ENCODE measurements around the gene CLRN1.
"Not testable (repeated sequence)": the region's sequence is repeated elsewhere in the genome, so short reads cannot be mapped to it uniquely, and the experiment has no call there.

The CLRN1 gene

DNA sequence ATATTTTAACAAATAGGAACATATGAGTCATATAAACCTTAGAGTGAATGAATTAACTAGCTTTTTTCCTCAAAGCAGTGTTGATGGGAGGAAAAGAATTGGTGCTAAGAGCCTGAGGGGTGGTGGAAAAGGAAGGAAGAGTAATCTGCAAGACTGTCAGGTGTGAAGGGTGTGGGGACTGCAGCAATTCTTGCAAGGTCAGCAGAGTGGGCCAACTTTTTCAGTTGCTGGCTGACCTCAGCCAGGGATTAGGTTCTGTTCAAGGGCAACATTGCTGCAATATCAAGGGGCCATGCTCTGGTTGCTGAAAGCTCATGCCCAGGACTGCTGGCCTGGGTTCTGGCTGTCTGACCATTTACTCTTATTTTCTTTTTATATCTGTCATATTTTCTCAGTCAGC is 23.0 kb upstream of the CLRN1 start:
- peaks cover 7% of the 10 kb centered on the region for H3K36me3 Mint-ChIP-seq (ENCODE audit: low read depth)
- H3K9me3 Mint-ChIP-seq = peaks cover 26% of the 10 kb centered on the region
- H3K27ac Mint-ChIP-seq = no peak overlapping the region
- H3K4me3 Mint-ChIP-seq = no peak overlapping the region
- TF ChIP-seq, protein P1, sequence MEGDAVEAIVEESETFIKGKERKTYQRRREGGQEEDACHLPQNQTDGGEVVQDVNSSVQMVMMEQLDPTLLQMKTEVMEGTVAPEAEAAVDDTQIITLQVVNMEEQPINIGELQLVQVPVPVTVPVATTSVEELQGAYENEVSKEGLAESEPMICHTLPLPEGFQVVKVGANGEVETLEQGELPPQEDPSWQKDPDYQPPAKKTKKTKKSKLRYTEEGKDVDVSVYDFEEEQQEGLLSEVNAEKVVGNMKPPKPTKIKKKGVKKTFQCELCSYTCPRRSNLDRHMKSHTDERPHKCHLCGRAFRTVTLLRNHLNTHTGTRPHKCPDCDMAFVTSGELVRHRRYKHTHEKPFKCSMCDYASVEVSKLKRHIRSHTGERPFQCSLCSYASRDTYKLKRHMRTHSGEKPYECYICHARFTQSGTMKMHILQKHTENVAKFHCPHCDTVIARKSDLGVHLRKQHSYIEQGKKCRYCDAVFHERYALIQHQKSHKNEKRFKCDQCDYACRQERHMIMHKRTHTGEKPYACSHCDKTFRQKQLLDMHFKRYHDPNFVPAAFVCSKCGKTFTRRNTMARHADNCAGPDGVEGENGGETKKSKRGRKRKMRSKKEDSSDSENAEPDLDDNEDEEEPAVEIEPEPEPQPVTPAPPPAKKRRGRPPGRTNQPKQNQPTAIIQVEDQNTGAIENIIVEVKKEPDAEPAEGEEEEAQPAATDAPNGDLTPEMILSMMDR (IDR thresholded peaks at IDR 0.05) = no peak
- H3K27me3 Mint-ChIP-seq (ENCODE audit: low read depth, poor library complexity) = peaks cover 3% of the 10 kb centered on the region
- DNase-seq = no peak
- peaks cover 7% of the 10 kb centered on the region for H3K4me1 Mint-ChIP-seq

DNA sequence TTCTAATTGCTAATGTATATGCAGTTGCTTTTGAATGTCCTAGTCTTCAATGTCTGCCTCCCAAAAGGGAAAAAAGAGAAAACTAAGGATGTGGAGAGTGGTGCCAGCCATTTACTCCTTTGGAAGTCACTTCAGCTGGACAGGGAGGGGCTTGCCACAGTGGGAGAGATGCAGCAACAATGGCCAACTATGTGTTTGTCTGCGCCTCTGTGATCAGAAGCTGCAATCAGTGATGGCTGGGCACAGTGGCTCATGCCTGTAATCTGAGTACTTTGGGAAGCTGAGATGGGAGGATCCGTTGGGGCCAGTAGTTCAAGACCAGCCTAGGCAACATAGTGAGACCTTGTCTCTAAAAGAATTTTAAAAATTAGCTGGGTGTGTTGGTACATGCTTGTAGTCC is 16.7 kb upstream of the CLRN1 start:
- H3K4me1 Mint-ChIP-seq = peaks cover 7% of the 10 kb centered on the region
- H3K27me3 Mint-ChIP-seq (ENCODE audit: low read depth, poor library complexity) = peaks cover 4% of the 10 kb centered on the region
- H3K36me3 Mint-ChIP-seq (ENCODE audit: low read depth) = peaks cover 7% of the 10 kb centered on the region
- no peak for DNase-seq
- H3K9me3 Mint-ChIP-seq = peaks cover 18% of the 10 kb centered on the region
- TF ChIP-seq, protein P1 (IDR thresholded peaks at IDR 0.05) = no peak
- H3K4me3 Mint-ChIP-seq = no peak overlapping the region
- H3K27ac Mint-ChIP-seq = no peak overlapping the region

DNA sequence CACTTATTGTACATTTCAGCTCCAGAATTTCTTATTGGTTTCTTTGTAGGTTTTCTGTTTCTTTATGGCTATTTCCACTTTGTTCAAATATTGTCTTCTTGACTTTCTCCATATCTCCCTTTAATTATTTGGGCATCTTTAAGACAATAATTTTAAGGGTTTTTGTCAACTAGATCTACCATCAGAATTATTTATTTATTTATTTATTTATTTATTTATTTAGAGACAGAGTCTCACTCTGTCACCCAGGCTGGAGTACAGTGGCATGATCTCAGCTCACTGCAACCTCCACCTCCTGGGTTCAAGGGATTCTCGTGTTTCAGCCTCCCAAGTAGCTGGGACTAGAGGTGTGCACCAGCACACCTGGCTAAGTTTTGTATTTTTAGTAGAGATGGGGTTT is 15.9 kb upstream of the CLRN1 start:
- H3K4me3 Mint-ChIP-seq; H3K27me3 Mint-ChIP-seq (ENCODE audit: low read depth, poor library complexity); DNase-seq; H3K4me1 Mint-ChIP-seq; H3K27ac Mint-ChIP-seq; H3K36me3 Mint-ChIP-seq (ENCODE audit: low read depth): not testable (repeated sequence)
- H3K9me3 Mint-ChIP-seq = peaks cover 18% of the 10 kb centered on the region

DNA sequence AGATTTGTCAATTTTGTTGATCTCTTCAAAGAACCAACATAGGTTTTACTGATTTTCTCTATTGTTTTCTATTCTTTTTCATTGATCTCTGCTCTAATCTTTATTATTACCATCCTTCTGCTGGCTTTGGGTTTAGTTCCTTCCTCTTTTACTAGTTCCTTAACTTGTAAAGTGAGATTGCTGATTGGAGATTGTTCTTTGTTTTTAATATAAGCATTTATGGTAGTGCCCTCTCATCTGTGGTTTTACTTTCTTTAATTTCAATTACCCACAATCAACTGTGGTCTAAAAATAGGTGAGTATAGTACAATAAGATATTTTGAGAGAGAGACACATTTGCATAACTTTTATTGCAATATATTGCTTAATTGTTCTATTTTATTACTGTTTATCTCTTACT is 13.2 kb upstream of the CLRN1 start:
- H3K4me1 Mint-ChIP-seq = no peaks in the 10 kb centered on the region
- peaks cover 8% of the 10 kb centered on the region for H3K27me3 Mint-ChIP-seq (ENCODE audit: low read depth, poor library complexity)
- H3K36me3 Mint-ChIP-seq (ENCODE audit: low read depth) = no peaks in the 10 kb centered on the region
- no peak overlapping the region for H3K4me3 Mint-ChIP-seq
- TF ChIP-seq, protein P1 (IDR thresholded peaks at IDR 0.05) = no peak
- H3K9me3 Mint-ChIP-seq = peaks cover 10% of the 10 kb centered on the region
- no peak overlapping the region for H3K27ac Mint-ChIP-seq
- DNase-seq = no peak

DNA sequence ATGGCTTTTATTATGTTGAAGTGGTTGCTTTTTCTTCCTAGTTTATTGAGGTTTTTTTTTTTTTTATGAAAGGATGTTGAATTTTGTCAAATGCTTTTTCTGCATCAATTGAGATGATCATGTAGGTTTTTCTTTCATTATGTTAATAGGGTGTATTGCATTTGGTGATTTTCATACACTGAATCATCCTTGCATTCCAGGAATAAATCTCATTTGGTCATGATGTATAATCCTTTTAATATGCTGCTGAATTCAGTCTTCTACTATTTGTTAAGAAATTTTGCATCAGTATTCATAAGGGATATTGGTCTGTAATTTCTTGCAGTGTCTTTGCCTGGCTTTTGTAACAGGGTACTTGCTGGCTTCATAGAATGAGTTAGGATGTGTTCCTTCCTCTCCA is 11.5 kb upstream of the CLRN1 start:
- no peak overlapping the region for H3K4me3 Mint-ChIP-seq
- H3K4me1 Mint-ChIP-seq = no peaks in the 10 kb centered on the region
- TF ChIP-seq, protein P1 (IDR thresholded peaks at IDR 0.05) = no peak
- H3K9me3 Mint-ChIP-seq = peaks cover 10% of the 10 kb centered on the region
- no peak overlapping the region for H3K27ac Mint-ChIP-seq
- H3K27me3 Mint-ChIP-seq (ENCODE audit: low read depth, poor library complexity) = peaks cover 5% of the 10 kb centered on the region
- DNase-seq = no peak
- H3K36me3 Mint-ChIP-seq (ENCODE audit: low read depth) = no peaks in the 10 kb centered on the region

DNA sequence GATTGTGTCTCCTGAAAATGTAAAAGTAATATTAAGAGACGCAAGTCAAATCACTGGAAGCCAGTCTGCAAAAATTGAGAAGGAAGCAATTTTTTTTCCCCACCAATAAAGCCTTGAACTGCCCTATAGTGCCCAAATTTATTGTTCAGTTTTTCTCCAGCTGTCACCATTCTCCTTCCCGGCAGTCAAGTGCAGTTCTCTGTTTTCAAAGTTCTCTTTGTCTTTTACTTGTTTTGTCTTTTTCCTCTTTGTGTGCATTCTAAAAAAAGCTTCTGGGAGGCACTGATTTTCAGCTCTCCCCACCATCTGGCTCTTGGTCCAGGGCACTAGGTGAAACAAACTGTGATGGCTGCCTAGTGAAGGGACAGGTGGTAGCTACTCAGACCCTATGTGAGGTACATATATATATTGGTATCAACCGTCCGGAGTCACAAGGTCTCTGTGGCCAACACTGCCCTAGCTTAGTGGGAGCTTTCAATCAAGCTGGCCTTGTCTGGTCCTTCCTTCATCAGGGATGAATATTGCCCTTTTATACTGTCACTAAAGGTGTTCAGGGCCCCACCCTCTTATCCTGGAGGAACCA is 6.1 kb upstream of the CLRN1 start:
- Mint-ChIP-seq H3K4me1 (peaks cover 5% of the 10 kb centered on the region), H3K4me3 (no peak overlapping the region), H3K9me3 (no peaks in the 10 kb centered on the region), H3K27ac (no peak overlapping the region), H3K36me3 (ENCODE audit: low read depth) (no peaks in the 10 kb centered on the region), H3K27me3 (ENCODE audit: low read depth, poor library complexity) (peaks cover 6% of the 10 kb centered on the region)
- TF ChIP-seq, protein P1 (IDR thresholded peaks at IDR 0.05) = no peak
- DNase-seq = no peak
